NCI-H526 (cell line): ENCODE results near the gene DNAJC4.
"Not testable (repeated sequence)": the region's sequence is repeated elsewhere in the genome, so short reads cannot be mapped to it uniquely, and the experiment has no call there.

Experiments used
- DNase-seq, 2 experiments: peaks; one replicate each; lab custom pipeline; 2025; lab: John Stamatoyannopoulos, UW

The DNAJC4 gene

GRCh38 chr11:64245797-64246620 lies 15.7 kb downstream of the DNAJC4 start:
- peak; percentile 44 to 73 for DNase-seq

GRCh38 chr11:64246621-64246870 lies 16.2 kb downstream of the DNAJC4 start:
- DNase-seq: not testable (repeated sequence)

GRCh38 chr11:64246871-64247728 lies 16.8 kb downstream of the DNAJC4 start, which contains the start of gene PPP1R14B:
PPP1R14B (minus strand) TSS chr11:64246943; CDS start chr11:64246673, 270 bp downstream.
- peak; percentile 76 to 97 for DNase-seq

GRCh38 chr11:64247729-64248531 lies 17.6 kb downstream of the DNAJC4 start:
- DNase-seq: peak; percentile 80 to 92

- no peak for DNase-seq
These were observed 18.2 kb downstream of the DNAJC4 start for GRCh38 chr11:64248578-64248977.

- DNase-seq: no peak
These were observed 18.7 kb downstream of the DNAJC4 start for GRCh38 chr11:64249038-64249437.

- peak in 1 of 2 experiments; percentile 30 for DNase-seq
These were observed 19.4 kb downstream of the DNAJC4 start for GRCh38 chr11:64249563-64250414.

GRCh38 chr11:64250415-64251015 lies 20.2 kb downstream of the DNAJC4 start:
- DNase-seq: no peak

GRCh38 chr11:64251016-64251752 lies 20.8 kb downstream of the DNAJC4 start, which contains the start of gene PLCB3:
PLCB3 (plus strand) TSS chr11:64251530; CDS start chr11:64251650, 120 bp downstream.
- peak in 1 of 2 experiments; percentile 79 for DNase-seq

- DNase-seq: no peak
These were observed 21.3 kb downstream of the DNAJC4 start for GRCh38 chr11:64251753-64252002.

GRCh38 chr11:64252003-64252872 lies 21.9 kb downstream of the DNAJC4 start:
- DNase-seq: peak in 1 of 2 experiments; percentile 69

GRCh38 chr11:64253043-64253442 lies 22.7 kb downstream of the DNAJC4 start:
- no peak for DNase-seq

GRCh38 chr11:64253481-64253880 lies 23.1 kb downstream of the DNAJC4 start:
- DNase-seq: no peak

GRCh38 chr11:64254326-64254725 lies 24.0 kb downstream of the DNAJC4 start:
- no peak for DNase-seq

GRCh38 chr11:64255135-64256128 lies 25.1 kb downstream of the DNAJC4 start:
- no peak for DNase-seq

- no peak for DNase-seq
These were observed 26.0 kb downstream of the DNAJC4 start for GRCh38 chr11:64256300-64256699.

- no peak for DNase-seq
These were observed 28.0 kb downstream of the DNAJC4 start for GRCh38 chr11:64258356-64258755.

- DNase-seq: no peak
These were observed 28.7 kb downstream of the DNAJC4 start for GRCh38 chr11:64258946-64259532.
